H1 (cell line): ENCODE data around the gene RIMS1. TPM values are rescaled to one million over a fixed set of nuclear protein-coding genes. Genes with fewer than 3 reads are reported as not detected.

Experiments used
- CTCF ChIA-PET: fragments of 300-600 bp; sonication (Branson Sonifier 250); formaldehyde crosslinking; loops from one replicate; lab custom pipeline; 2021; ENCODE audit not compliant: partially characterized antibody; lab: Charles Lee
- POLR2A ChIA-PET: fragments of 300-600 bp; sonication (Branson Sonifier 250); formaldehyde crosslinking; loops from one replicate; lab custom pipeline; 2021; ENCODE audit warnings: inconsistent platforms; ENCODE audit not compliant: partially characterized antibody; lab: Charles Lee
- DNase-seq, 2 experiments: peaks; one replicate each; pipeline versions ENCODE4 v3.0.0 to v3.0.0-alpha.2; 2010 to 2022; ENCODE audit warnings: low spot score in 2 of 2, low read depth in 1 of 2, mixed read lengths in 1 of 2
- FAIRE-seq: peaks from 2 replicates; lab custom pipeline; 2011; peaks lifted over from hg19 to GRCh38; lab: Jason Lieb, UNC
- H2AFZ ChIP-seq: 2 replicates; pipeline ENCODE4 v1.8.1; 2012; ENCODE audit warnings: low read length, inconsistent platforms
- H2AK5ac ChIP-seq: 2 replicates; pipeline ENCODE4 v1.6.1; 2013; ENCODE audit warnings: low read depth, low read length
- H2BK120ac ChIP-seq: replicated peaks from 2 replicates; pipeline ENCODE3; 2013; ENCODE audit warnings: low read depth, low read length, inconsistent platforms
- H2BK12ac ChIP-seq: 2 replicates; pipeline ENCODE4 v1.6.1; 2013; ENCODE audit warnings: low read depth, low read length
- H2BK15ac ChIP-seq: 2 replicates; pipeline ENCODE4 v1.6.1; 2013; ENCODE audit warnings: low read length
- H2BK20ac ChIP-seq: 2 replicates; pipeline ENCODE4 v1.6.1; 2013; ENCODE audit warnings: low read length
- H2BK5ac ChIP-seq: 2 replicates; pipeline ENCODE4 v1.6.1; 2013; ENCODE audit warnings: low read depth, low read length
- H3K14ac ChIP-seq: 2 replicates; pipeline ENCODE4 v1.6.1; 2013; ENCODE audit warnings: inconsistent platforms; ENCODE audit not compliant: insufficient read length
- H3K18ac ChIP-seq: 2 replicates; pipeline ENCODE4 v1.6.1; 2013; ENCODE audit warnings: low read length; ENCODE audit errors: extremely low read depth
- H3K23ac ChIP-seq: 2 replicates; pipeline ENCODE4 v1.6.1; 2013; ENCODE audit warnings: inconsistent platforms; ENCODE audit not compliant: insufficient read length
- H3K23me2 ChIP-seq: 2 replicates; pipeline ENCODE4 v1.6.1; 2013; ENCODE audit warnings: low read depth, low read length
- H3K27ac ChIP-seq: 2 replicates; pipeline ENCODE4 v1.6.1; 2011; ENCODE audit warnings: low read depth, low read length, inconsistent platforms
- H3K27me3 ChIP-seq, 4 experiments: replicated peaks in 1 of 4; 1 replicate in 1 of 4; 2 replicates in 3 of 4; pipeline versions ENCODE4 v1.6.1 to v1.8.1; 2011 to 2013; ENCODE audit warnings: low read length in 3 of 4, mild to moderate bottlenecking in 3 of 4, inconsistent platforms in 2 of 4, mixed read lengths in 2 of 4, moderate library complexity in 1 of 4; ENCODE audit not compliant: control insufficient read depth in 3 of 4, insufficient read depth in 3 of 4; ENCODE audit errors: extremely low read depth in 1 of 4
- H3K36me3 ChIP-seq, 4 experiments: 2 replicates each; pipeline versions ENCODE4 v1.6.1 to v1.8.1; 2011 to 2013; ENCODE audit warnings: mild to moderate bottlenecking in 4 of 4, low read length in 3 of 4, moderate library complexity in 2 of 4, control low read depth in 1 of 4, inconsistent platforms in 1 of 4; ENCODE audit not compliant: insufficient read depth in 4 of 4, control insufficient read depth in 2 of 4
- H3K4ac ChIP-seq: replicated peaks from 2 replicates; pipeline ENCODE3; 2013; ENCODE audit warnings: low read length, low read depth, mixed read lengths, inconsistent platforms; ENCODE audit not compliant: insufficient read length
- H3K4me1 ChIP-seq, 4 experiments: replicated peaks in 1 of 4; 1 replicate in 1 of 4; 2 replicates in 3 of 4; pipeline versions ENCODE4 v1.6.1 to v1.8.1; 2011 to 2013; ENCODE audit warnings: low read length in 3 of 4, inconsistent platforms in 2 of 4, mixed read lengths in 1 of 4; ENCODE audit not compliant: insufficient read depth in 4 of 4, control insufficient read depth in 3 of 4
- H3K4me2 ChIP-seq, 2 experiments: 2 replicates each; pipeline versions ENCODE4 v1.6.1 to v1.8.1; 2011 to 2013; ENCODE audit warnings: low read depth in 2 of 2, low read length in 2 of 2, control low read depth in 1 of 2, inconsistent platforms in 1 of 2, mild to moderate bottlenecking in 1 of 2; ENCODE audit not compliant: insufficient read depth in 1 of 2
- H3K4me3 ChIP-seq, 4 experiments: fragments of 200-600, 300-600 bp in 1 of 4; sonication (generic), shearing (Covaris generic), sonication (Bioruptor Twin) in 1 of 4; 2 replicates each; pipeline versions ENCODE4 v1.5.1 to v1.8.1; 2011 to 2016; ENCODE audit warnings: low read length in 4 of 4, low read depth in 3 of 4, control low read depth in 2 of 4, inconsistent platforms in 2 of 4, mild to moderate bottlenecking in 2 of 4, mixed read lengths in 1 of 4, moderate library complexity in 1 of 4; ENCODE audit not compliant: insufficient read depth in 2 of 4; ENCODE audit errors: extremely low read depth in 1 of 4
- H3K56ac ChIP-seq: replicated peaks from 2 replicates; pipeline ENCODE3; 2013; ENCODE audit warnings: low read depth, mild to moderate bottlenecking, mixed read lengths, low read length, inconsistent platforms; ENCODE audit not compliant: insufficient read length
- H3K79me1 ChIP-seq: 2 replicates; pipeline ENCODE4 v1.6.1; 2013; ENCODE audit warnings: low read depth, low read length, control low read depth
- H3K79me2 ChIP-seq, 2 experiments: 2 replicates each; pipeline versions ENCODE4 v1.6.1 to v1.8.1; 2012 to 2013; ENCODE audit warnings: low read length in 2 of 2, mild to moderate bottlenecking in 2 of 2, inconsistent platforms in 1 of 2; ENCODE audit not compliant: insufficient read depth in 2 of 2, control insufficient read depth in 1 of 2
- H3K9ac ChIP-seq, 4 experiments: replicated peaks in 1 of 4; 1 replicate in 1 of 4; 2 replicates in 3 of 4; pipeline versions ENCODE4 v1.6.1 to v1.8.1; 2011 to 2013; ENCODE audit warnings: low read depth in 3 of 4, low read length in 3 of 4, control low read depth in 2 of 4, mild to moderate bottlenecking in 2 of 4, moderate library complexity in 2 of 4, inconsistent platforms in 1 of 4; ENCODE audit errors: extremely low read depth in 1 of 4
- H3K9me3 ChIP-seq, 2 experiments: 2 replicates each; pipeline versions ENCODE4 v1.6.1 to v1.8.1; 2012 to 2013; ENCODE audit warnings: mild to moderate bottlenecking in 2 of 2, moderate library complexity in 2 of 2, control low read depth in 1 of 2, inconsistent platforms in 1 of 2, low read depth in 1 of 2, low read length in 1 of 2, mixed read lengths in 1 of 2; ENCODE audit not compliant: insufficient read depth in 2 of 2
- H4K20me1 ChIP-seq, 2 experiments: replicated peaks in 1 of 2; 2 replicates each; pipeline versions ENCODE3 to v1.8.1; 2011 to 2013; ENCODE audit warnings: inconsistent platforms in 2 of 2, low read length in 2 of 2, mild to moderate bottlenecking in 1 of 2; ENCODE audit not compliant: insufficient read depth in 2 of 2, control insufficient read depth in 1 of 2
- H4K5ac ChIP-seq: 2 replicates; pipeline ENCODE4 v1.6.1; 2013; ENCODE audit warnings: low read length, low read depth, mixed read lengths, inconsistent platforms; ENCODE audit not compliant: insufficient read length
- H4K8ac ChIP-seq: 2 replicates; pipeline ENCODE4 v1.8.0; 2013; ENCODE audit warnings: mild to moderate bottlenecking, moderate library complexity, low read length, inconsistent platforms; ENCODE audit not compliant: insufficient read depth; ENCODE audit errors: extremely low read depth
- H4K91ac ChIP-seq: replicated peaks from 2 replicates; pipeline ENCODE3; 2013; ENCODE audit warnings: low read length, mixed read lengths, inconsistent platforms; ENCODE audit not compliant: insufficient read length
- WGBS, 2 experiments: shearing (Covaris generic) in 1 of 2; methylation state at CpG; one replicate each; pipeline versions ENCODE4 v1.1.6 to v1.1.7; 2013 to 2015; ENCODE audit warnings: low lambda C conversion rate in 2 of 2, mixed read lengths in 2 of 2, inconsistent platforms in 1 of 2, low coverage in 1 of 2, missing lambda C conversion rate in 1 of 2; ENCODE audit not compliant: insufficient replicate concordance in 2 of 2, insufficient coverage in 1 of 2, insufficient read length in 1 of 2; ENCODE audit errors: extremely low coverage in 1 of 2, missing lambda C conversion rate in 1 of 2; 5-methylcytosine and 5-hydroxymethylcytosine counted together
- polyA plus RNA-seq, 7 experiments: library from polyadenylated mRNA; depleted of rRNA in 3 of 7; stranded (reverse) in 5 of 7; unstranded in 2 of 7; fragments of >200 nt in 5 of 7; fragments of 200-250 nt in 2 of 7; gene quantifications; 1 replicate in 5 of 7; 2 replicates in 1 of 7; 4 replicates in 1 of 7; pipeline versions ENCODE4 v1.2.1 to v1.2.3, GENCODE V29; 2011 to 2013; ENCODE audit warnings: missing spikeins in 2 of 7, mixed read lengths in 2 of 7
- total RNA-seq: library from RNA; stranded (reverse); fragmentation: NEBNext Ultra II Directional; extraction: Animal tissue kit (Norgen Biotek cat#: 25700); gene quantifications from 2 replicates; pipeline ENCODE4 v1.2.1, GENCODE V29; 2021

The RIMS1 gene
- total and polyA plus RNA-seq, 2 of the 8 experiments (the other 6 are each of a cell fraction or from before 2014, with no cell fraction given) = 0.63 to 2.3 TPM

GRCh38 chr6:72389698-72390097, 503.3 kb downstream of the RIMS1 start:
- Histone ChIP-seq H3K9ac (no peak overlapping the region), H3K14ac (no peak overlapping the region), H2BK15ac (no peak overlapping the region), H2BK20ac (no peak overlapping the region), H3K4me1 (no peaks in the 10 kb centered on the region), H3K4me2 (no peak overlapping the region), H3K9me3 (no peaks in the 10 kb centered on the region), H2BK12ac (no peak overlapping the region), H4K5ac (no peak overlapping the region), H2BK120ac (no peak overlapping the region), H3K23me2 (no peaks in the 10 kb centered on the region), H2AK5ac (no peak overlapping the region), H2BK5ac (no peak overlapping the region), H3K27me3 (no peaks in the 10 kb centered on the region), H4K91ac (no peak overlapping the region), H4K20me1 (no peaks in the 10 kb centered on the region), H3K23ac (no peak overlapping the region), H3K79me1 (no peaks in the 10 kb centered on the region), H3K36me3 (no peaks in the 10 kb centered on the region), H3K4me3 (no peak overlapping the region), H3K79me2 (no peaks in the 10 kb centered on the region), H3K4ac (no peak overlapping the region), H3K56ac (no peak overlapping the region), H3K27ac (no peak overlapping the region), H3K18ac (no peak overlapping the region), H2AFZ (no peak overlapping the region), H4K8ac (no peak overlapping the region)
- ChIA-PET POLR2A (no interaction called here), CTCF (interaction anchor here (0.6 to 3.2 kb wide), 2 partner anchors 22 kb away, joined by 4 to 7 read pairs; no protein-coding TSS in a partner anchor)
- WGBS, 2 experiments = 93% methylated on average over 1 of the region's 1 CpG; no CpG with 5 or more reads in 1 of the 2 experiments
- FAIRE-seq = no peak
- DNase-seq = no peak
